Chondrocyte (in vitro differentiated cells): ENCODE results near the gene YAP1. TPM values are rescaled to one million over a fixed set of nuclear protein-coding genes. Genes with fewer than 3 reads are reported as not detected.

Experiments used
- DNase-seq: peaks from one replicate; pipeline ENCODE4 v3.0.0; 2021; ENCODE audit warnings: mixed read lengths, low spot score
- H3K27ac Mint-ChIP-seq: one replicate; pipeline ENCODE4 v1.8.0; 2021; ENCODE audit warnings: mild to moderate bottlenecking, moderate library complexity, mixed read lengths; ENCODE audit not compliant: unreplicated experiment
- H3K27me3 Mint-ChIP-seq: 2 replicates; pipeline ENCODE4 v1.8.0; 2021; ENCODE audit warnings: low read depth, mixed read lengths
- H3K36me3 Mint-ChIP-seq: 2 replicates; pipeline ENCODE4 v1.8.0; 2021; ENCODE audit warnings: low read depth, mixed read lengths
- H3K4me1 Mint-ChIP-seq: 2 replicates; pipeline ENCODE4 v1.8.0; 2021; ENCODE audit warnings: low read depth, mild to moderate bottlenecking, mixed read lengths
- H3K4me3 Mint-ChIP-seq: one replicate; pipeline ENCODE4 v1.8.0; 2021; ENCODE audit warnings: mild to moderate bottlenecking, moderate library complexity, mixed read lengths; ENCODE audit not compliant: unreplicated experiment
- H3K9me3 Mint-ChIP-seq: 2 replicates; pipeline ENCODE4 v1.8.0; 2021; ENCODE audit warnings: low read depth, mixed read lengths
- CTCF ChIP-seq: fragments of 200-600 bp; sonication (generic); IDR thresholded peaks from 2 replicates; pipeline ENCODE4 v1.5.0; 2021; ENCODE audit warnings: antibody characterized with exemption, mild to moderate bottlenecking, moderate library complexity
- total RNA-seq: library from RNA; stranded (reverse); gene quantifications from 3 replicates; pipeline ENCODE4 v1.2.1, GENCODE V29; 2021

The YAP1 gene
- total RNA-seq, 1 donor from 2014 or later: 114 TPM

DNA sequence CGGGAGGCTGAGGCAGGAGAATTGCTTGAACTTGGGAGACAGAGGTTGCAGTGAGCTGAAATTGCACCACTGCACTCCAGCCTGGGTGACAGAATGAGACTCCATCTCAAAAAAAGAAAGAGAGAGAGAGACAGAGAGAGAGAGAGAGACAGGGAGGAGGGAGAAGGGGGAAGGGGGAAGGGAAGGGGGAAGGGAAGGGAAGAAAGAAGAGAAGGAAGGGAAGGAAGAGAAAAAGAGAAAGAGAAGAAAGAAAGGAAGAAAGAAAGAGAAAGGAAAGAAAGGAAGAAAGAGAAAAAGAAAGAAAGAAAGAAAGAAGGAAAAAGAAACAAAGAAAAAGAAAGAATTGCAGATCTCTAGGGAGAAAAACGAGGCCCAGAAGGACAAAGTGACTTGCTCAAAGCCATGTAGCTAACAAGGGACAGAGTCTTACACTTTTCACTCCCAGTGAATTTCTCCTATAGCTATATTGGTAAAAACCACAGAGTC is 133.2 kb downstream of the YAP1 start:
- Mint-ChIP-seq H3K4me1 (peaks cover 27% of the 10 kb centered on the region), H3K36me3 (no peaks in the 10 kb centered on the region)

GRCh38 chr11:102244681-102245409 is 134.6 kb downstream of the YAP1 start:
- Mint-ChIP-seq H3K27ac (no peak overlapping the region), H3K4me1 (peaks cover 23% of the 10 kb centered on the region)

More for the DNA sequence above, 133.2 kb downstream of the YAP1 start:
- Mint-ChIP-seq H3K4me3 (no peak overlapping the region), H3K27me3 (no peaks in the 10 kb centered on the region), H3K9me3 (no peaks in the 10 kb centered on the region), H3K27ac (no peak overlapping the region)
- no peak for TF ChIP-seq CTCF
- no peak for DNase-seq

DNA sequence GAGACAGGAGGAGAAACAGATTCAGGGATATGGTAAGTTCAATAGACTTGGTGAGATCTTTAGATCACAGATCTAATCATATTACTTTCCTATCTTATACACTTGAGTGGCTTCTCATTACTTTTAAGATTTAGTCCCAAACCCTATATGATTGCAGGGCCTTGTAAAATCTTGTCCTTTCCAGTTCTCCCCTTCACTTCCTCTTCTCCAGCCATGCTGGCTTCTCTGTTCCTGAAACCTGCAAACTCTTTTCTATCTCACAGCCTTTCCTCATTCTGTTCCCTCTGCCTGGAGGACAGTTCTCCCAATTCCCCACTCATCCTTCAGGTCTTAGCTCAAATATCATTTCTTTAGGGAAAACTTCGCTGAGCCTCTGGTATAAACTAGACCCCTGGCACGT is 141.2 kb downstream of the YAP1 start:
- no peaks in the 10 kb centered on the region for H3K9me3 Mint-ChIP-seq
- H3K27me3 Mint-ChIP-seq: no peaks in the 10 kb centered on the region
- TF ChIP-seq CTCF: no peak
- H3K36me3 Mint-ChIP-seq: no peaks in the 10 kb centered on the region
- DNase-seq: no peak
- peaks cover 5% of the 10 kb centered on the region for H3K4me1 Mint-ChIP-seq
- no peak overlapping the region for H3K27ac Mint-ChIP-seq
- no peak overlapping the region for H3K4me3 Mint-ChIP-seq

More at GRCh38 chr11:102244681-102245409, 134.6 kb downstream of the YAP1 start:
- Mint-ChIP-seq H3K9me3 (no peaks in the 10 kb centered on the region), H3K27me3 (no peaks in the 10 kb centered on the region), H3K36me3 (no peaks in the 10 kb centered on the region), H3K4me3 (no peak overlapping the region)
- no peak for TF ChIP-seq CTCF
- DNase-seq: no peak

- Mint-ChIP-seq H3K27ac (no peak overlapping the region), H3K36me3 (no peaks in the 10 kb centered on the region), H3K9me3 (no peaks in the 10 kb centered on the region), H3K27me3 (no peaks in the 10 kb centered on the region), H3K4me1 (peaks cover 5% of the 10 kb centered on the region), H3K4me3 (no peak overlapping the region)
- TF ChIP-seq CTCF: no peak
- no peak for DNase-seq
These were observed 142.2 kb downstream of the YAP1 start for GRCh38 chr11:102252339-102252891.

DNA sequence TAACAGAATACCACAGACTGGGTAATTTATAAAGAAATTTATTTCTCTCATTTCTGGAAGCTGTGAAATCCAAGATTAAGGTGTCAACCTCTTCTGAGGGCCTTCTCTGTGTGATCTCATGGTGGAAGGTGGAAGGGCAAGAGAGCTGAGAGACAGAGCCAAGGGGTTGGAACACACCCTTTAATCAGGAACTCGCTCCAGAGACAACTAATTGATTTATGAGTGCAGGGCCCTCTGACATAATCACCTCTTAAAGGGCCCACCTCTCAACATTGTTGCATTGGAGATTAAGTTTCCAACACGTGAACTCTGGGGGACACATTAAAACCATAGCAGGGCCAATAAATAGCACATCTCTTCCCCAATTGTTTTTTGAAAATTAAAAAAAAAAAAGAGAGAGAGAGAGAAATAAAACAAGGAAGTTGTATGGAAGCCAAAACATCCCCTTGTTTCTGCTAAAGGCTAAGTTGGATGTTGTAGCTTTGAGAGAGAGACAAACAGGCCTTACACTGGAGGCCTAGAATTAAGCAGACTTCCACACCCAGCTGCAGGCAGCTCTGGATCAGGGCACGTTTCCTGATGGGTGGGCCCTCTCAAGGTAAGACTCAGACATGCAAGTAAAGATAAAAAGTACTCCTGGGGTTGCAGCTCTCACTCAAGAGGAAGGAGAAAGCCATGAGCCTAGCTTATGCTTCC is 142.9 kb downstream of the YAP1 start:
- no peak for DNase-seq
- Mint-ChIP-seq H3K27me3 (no peaks in the 10 kb centered on the region), H3K4me1 (peaks cover 5% of the 10 kb centered on the region), H3K27ac (no peak overlapping the region), H3K9me3 (no peaks in the 10 kb centered on the region), H3K4me3 (no peak overlapping the region), H3K36me3 (no peaks in the 10 kb centered on the region)
- no peak for TF ChIP-seq CTCF
